Loucy (cell line): Measurements from ENCODE around the gene PLA2G12B.

Experiments used
- EZH2phosphoT487 ChIP-seq: fragments of 200-600 bp; IDR thresholded peaks from 2 replicates; pipeline ENCODE4 v1.6.1; 2018; ENCODE audit warnings: antibody characterized with exemption, mild to moderate bottlenecking, moderate library complexity, borderline replicate concordance
- TF ChIP-seq, protein P1 (sequence below): fragments of 200-600 bp; sonication (generic); conservative IDR thresholded peaks from 2 replicates; pipeline ENCODE4 v1.5.1; 2014; ENCODE audit warnings: mild to moderate bottlenecking, antibody characterized with exemption, low read length

- TF ChIP-seq, protein P1, sequence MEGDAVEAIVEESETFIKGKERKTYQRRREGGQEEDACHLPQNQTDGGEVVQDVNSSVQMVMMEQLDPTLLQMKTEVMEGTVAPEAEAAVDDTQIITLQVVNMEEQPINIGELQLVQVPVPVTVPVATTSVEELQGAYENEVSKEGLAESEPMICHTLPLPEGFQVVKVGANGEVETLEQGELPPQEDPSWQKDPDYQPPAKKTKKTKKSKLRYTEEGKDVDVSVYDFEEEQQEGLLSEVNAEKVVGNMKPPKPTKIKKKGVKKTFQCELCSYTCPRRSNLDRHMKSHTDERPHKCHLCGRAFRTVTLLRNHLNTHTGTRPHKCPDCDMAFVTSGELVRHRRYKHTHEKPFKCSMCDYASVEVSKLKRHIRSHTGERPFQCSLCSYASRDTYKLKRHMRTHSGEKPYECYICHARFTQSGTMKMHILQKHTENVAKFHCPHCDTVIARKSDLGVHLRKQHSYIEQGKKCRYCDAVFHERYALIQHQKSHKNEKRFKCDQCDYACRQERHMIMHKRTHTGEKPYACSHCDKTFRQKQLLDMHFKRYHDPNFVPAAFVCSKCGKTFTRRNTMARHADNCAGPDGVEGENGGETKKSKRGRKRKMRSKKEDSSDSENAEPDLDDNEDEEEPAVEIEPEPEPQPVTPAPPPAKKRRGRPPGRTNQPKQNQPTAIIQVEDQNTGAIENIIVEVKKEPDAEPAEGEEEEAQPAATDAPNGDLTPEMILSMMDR, result no peak
- TF ChIP-seq EZH2phosphoT487, result no peak
Observed at GRCh38 chr10:72981028-72981881, 26.6 kb upstream of the PLA2G12B start.
